SK-N-SH (cell line): ENCODE data around the gene TERC. TPM values are rescaled to one million over a fixed set of nuclear protein-coding genes. Genes with fewer than 3 reads are reported as not detected.
A peak's percentile ranks its signal among the peaks of the same experiment; 100 is the strongest.

Experiments used
- CTCF ChIA-PET: fragments of 300-600, 350-600 bp; formaldehyde crosslinking; extraction: SDS; loops from one replicate; lab custom pipeline; 2021; lab: Yijun Ruan, JAX
- POLR2A ChIA-PET: fragments of 350-600 bp; sonication (Branson Sonifier 250); formaldehyde crosslinking; extraction: SDS; loops from one replicate; lab custom pipeline; 2020; ENCODE audit warnings: antibody characterized with exemption, inconsistent platforms; lab: Yijun Ruan, JAX
- DNase-seq: peaks from one replicate; pipeline ENCODE4 v3.0.0; 2012
- H2AFZ ChIP-seq: fragments of 200-600 bp; sonication (generic); 2 replicates; pipeline ENCODE4 v1.8.1; 2016; ENCODE audit warnings: antibody characterized with exemption, mild to moderate bottlenecking, low read depth
- H3F3A ChIP-seq: fragments of 200-600 bp; sonication (generic); replicated peaks from 2 replicates; pipeline ENCODE3; 2016; ENCODE audit warnings: antibody characterized with exemption, mild to moderate bottlenecking; ENCODE audit not compliant: insufficient read depth
- H3K27ac ChIP-seq, 2 experiments: fragments of 200-500 bp in 1 of 2; fragments of 200-600 bp in 1 of 2; sonication (Bioruptor generic) in 1 of 2; sonication (generic), shearing (Covaris generic) in 1 of 2; 2 replicates each; pipeline versions ENCODE4 v1.5.1 to v1.6.1; 2014 to 2016; ENCODE audit warnings: low read depth in 2 of 2, inconsistent platforms in 1 of 2, low read length in 1 of 2, mild to moderate bottlenecking in 1 of 2, mixed read lengths in 1 of 2
- H3K27me3 ChIP-seq: fragments of 200-600 bp; sonication (generic), shearing (Covaris generic); 2 replicates; pipeline ENCODE4 v1.6.1; 2016; ENCODE audit warnings: mixed run types; ENCODE audit not compliant: insufficient read depth
- H3K36me3 ChIP-seq, 2 experiments: fragments of 200-500 bp in 1 of 2; fragments of 200-600 bp in 1 of 2; sonication (Bioruptor generic) in 1 of 2; sonication (generic) in 1 of 2; replicated peaks in 1 of 2; 2 replicates each; pipeline versions ENCODE3 to v1.5.1; 2014 to 2016; ENCODE audit warnings: low read length in 1 of 2, mild to moderate bottlenecking in 1 of 2; ENCODE audit not compliant: insufficient read depth in 2 of 2, control insufficient read depth in 1 of 2
- H3K4me1 ChIP-seq, 2 experiments: fragments of 200-500 bp in 1 of 2; fragments of 200-600 bp in 1 of 2; sonication (Bioruptor generic) in 1 of 2; sonication (generic), shearing (Covaris generic) in 1 of 2; 2 replicates each; pipeline versions ENCODE4 v1.5.1 to v1.6.1; 2014 to 2016; ENCODE audit warnings: low read depth in 1 of 2, low read length in 1 of 2, mixed run types in 1 of 2; ENCODE audit not compliant: insufficient read depth in 2 of 2, control insufficient read depth in 1 of 2
- H3K4me2 ChIP-seq: fragments of 200-600 bp; sonication (generic), shearing (Covaris generic); 2 replicates; pipeline ENCODE4 v1.6.1; 2017; ENCODE audit warnings: mixed run types
- H3K4me3 ChIP-seq, 2 experiments: fragments of 200-500 bp in 1 of 2; fragments of 200-600 bp in 1 of 2; sonication (Bioruptor generic) in 1 of 2; sonication (generic), shearing (Covaris generic) in 1 of 2; 2 replicates each; pipeline versions ENCODE4 v1.5.1 to v1.8.1; 2014 to 2016; ENCODE audit warnings: low read depth in 2 of 2, inconsistent platforms in 1 of 2, low read length in 1 of 2, mild to moderate bottlenecking in 1 of 2, mixed read lengths in 1 of 2, moderate library complexity in 1 of 2
- H3K79me2 ChIP-seq: fragments of 200-600 bp; sonication (generic); 2 replicates; pipeline ENCODE4 v1.8.1; 2017; ENCODE audit warnings: mild to moderate bottlenecking; ENCODE audit not compliant: insufficient read depth
- H3K9ac ChIP-seq: fragments of 200-600 bp; sonication (generic); 2 replicates; pipeline ENCODE4 v1.6.1; 2017; ENCODE audit warnings: mixed run types
- H3K9me2 ChIP-seq: fragments of 200-600 bp; sonication (generic); 2 replicates; pipeline ENCODE4 v1.6.1; 2017; ENCODE audit warnings: mixed run types
- H3K9me3 ChIP-seq: fragments of 200-600 bp; sonication (generic); 2 replicates; pipeline ENCODE4 v1.6.1; 2017; ENCODE audit warnings: mixed run types, mild to moderate bottlenecking, moderate library complexity
- H4K20me1 ChIP-seq: fragments of 200-600 bp; sonication (generic); 2 replicates; pipeline ENCODE4 v1.6.1; 2017; ENCODE audit warnings: mild to moderate bottlenecking, mixed run types; ENCODE audit not compliant: insufficient read depth
- EP300 ChIP-seq, 2 experiments: IDR thresholded peaks; 2 replicates each; pipeline versions ENCODE4 v1.4.0 to v1.6.1; 2012; ENCODE audit warnings: borderline replicate concordance in 1 of 2, low read depth in 1 of 2, low read length in 1 of 2
- FOXJ3 ChIP-seq: sonication (generic); formaldehyde crosslinking; IDR thresholded peaks from 2 replicates; pipeline ENCODE4 v1.5.1; 2020; ENCODE audit warnings: mild to moderate bottlenecking, missing genetic modification reagents
- FOXM1 ChIP-seq: IDR thresholded peaks from 2 replicates; pipeline ENCODE4 v1.4.0; 2012; ENCODE audit warnings: low read depth, mild to moderate bottlenecking
- GATA2 ChIP-seq: sonication (generic); formaldehyde crosslinking; IDR thresholded peaks from 2 replicates; pipeline ENCODE4 v1.5.0; 2020; ENCODE audit warnings: mild to moderate bottlenecking, missing genetic modification reagents
- MEF2A ChIP-seq: IDR thresholded peaks from 2 replicates; pipeline ENCODE4 v1.4.0; 2012; ENCODE audit warnings: low read depth, borderline replicate concordance
- NFIC ChIP-seq: IDR thresholded peaks from 2 replicates; pipeline ENCODE4 v1.4.0; 2012; ENCODE audit warnings: borderline replicate concordance
- RAD21 ChIP-seq: IDR thresholded peaks from 2 replicates; pipeline ENCODE4 v1.6.1; 2012; ENCODE audit warnings: mild to moderate bottlenecking, low read length
- RFX5 ChIP-seq: IDR thresholded peaks from 2 replicates; pipeline ENCODE4 v1.6.1; 2012; ENCODE audit warnings: mild to moderate bottlenecking, improper control_type of control experiment, low read length
- RXRA ChIP-seq: IDR thresholded peaks from 2 replicates; pipeline ENCODE4 v1.4.0; 2012; ENCODE audit warnings: low read depth, mild to moderate bottlenecking, borderline replicate concordance
- SMC3 ChIP-seq: IDR thresholded peaks from 2 replicates; pipeline ENCODE4 v1.6.1; 2012; ENCODE audit warnings: low read depth, low read length, improper control_type of control experiment
- YY1 ChIP-seq: IDR thresholded peaks from 2 replicates; pipeline ENCODE4 v1.4.0; 2012; ENCODE audit warnings: low read depth, mild to moderate bottlenecking
- WGBS: methylation state at CpG from one replicate; pipeline ENCODE4 v1.1.6; 2017; ENCODE audit warnings: low lambda C conversion rate; 5-methylcytosine and 5-hydroxymethylcytosine counted together
- polyA plus RNA-seq, 3 experiments: library from polyadenylated mRNA; depleted of rRNA; stranded (reverse); fragments of >200 nt; gene quantifications; 2 replicates each; pipeline ENCODE4 v1.2.3, GENCODE V29; 2012
- TF ChIP-seq, protein P1 (sequence below): IDR thresholded peaks from 2 replicates; pipeline ENCODE4 v1.4.0; 2012; ENCODE audit warnings: low read depth, borderline replicate concordance
- TF ChIP-seq, protein P2 (sequence below): IDR thresholded peaks from 2 replicates; pipeline ENCODE4; 2012
- TF ChIP-seq, protein P3 (sequence below): fragments of 150-350 bp; IDR thresholded peaks from 2 replicates; pipeline ENCODE4 v1.6.1; 2017; ENCODE audit warnings: antibody characterized with exemption, low read length, low read depth, borderline replicate concordance

TERC gene
- polyA plus RNA-seq, 1 of the 3 experiments (the other 2 are of a cell fraction) = 0.64 TPM

DNA sequence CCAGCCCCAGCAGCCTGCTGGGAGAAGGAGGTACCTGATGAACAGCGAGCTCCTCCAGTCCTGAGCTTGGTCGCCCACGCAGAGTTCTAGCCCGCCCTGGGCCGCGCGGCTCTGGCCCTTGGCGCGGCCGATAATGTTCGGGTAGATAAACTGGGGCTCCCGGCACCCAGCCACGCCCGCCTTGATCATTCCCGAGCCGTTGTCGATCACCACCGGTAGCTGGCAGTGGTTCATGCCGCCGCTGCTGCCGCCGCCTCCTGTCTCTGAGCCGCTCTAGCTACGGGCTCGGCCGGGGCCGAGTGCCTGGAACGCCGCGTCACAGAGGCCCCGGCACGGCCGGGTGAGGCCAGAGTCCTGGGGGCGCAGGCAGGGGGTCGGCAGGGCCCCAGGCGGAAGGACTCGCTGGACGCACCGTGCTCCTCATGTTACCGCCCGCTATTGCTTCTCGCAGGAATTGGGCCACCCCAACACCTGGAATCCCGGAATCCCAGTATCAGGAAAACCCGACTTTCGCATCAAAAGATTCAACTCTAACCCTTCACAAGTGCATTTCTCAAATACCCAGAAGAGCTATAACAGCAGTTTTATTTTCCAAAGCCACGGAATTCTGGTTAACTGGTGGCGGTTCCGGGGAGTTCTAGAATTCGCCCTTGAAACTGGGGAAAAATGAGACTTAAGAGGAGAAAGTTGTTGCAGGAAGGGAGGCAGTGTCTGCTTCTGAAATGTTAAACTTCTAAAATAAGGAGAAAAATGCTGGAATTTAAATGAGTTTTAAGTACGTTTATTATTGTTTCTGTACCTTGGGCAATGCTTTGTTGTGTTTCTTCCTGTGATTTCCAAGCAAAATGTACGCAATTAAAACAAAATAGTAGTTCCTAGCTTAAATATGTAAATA, 4.7 kb upstream of the TERC start, which contains the start of gene ACTRT3 (continued):
- TF ChIP-seq, protein P1, sequence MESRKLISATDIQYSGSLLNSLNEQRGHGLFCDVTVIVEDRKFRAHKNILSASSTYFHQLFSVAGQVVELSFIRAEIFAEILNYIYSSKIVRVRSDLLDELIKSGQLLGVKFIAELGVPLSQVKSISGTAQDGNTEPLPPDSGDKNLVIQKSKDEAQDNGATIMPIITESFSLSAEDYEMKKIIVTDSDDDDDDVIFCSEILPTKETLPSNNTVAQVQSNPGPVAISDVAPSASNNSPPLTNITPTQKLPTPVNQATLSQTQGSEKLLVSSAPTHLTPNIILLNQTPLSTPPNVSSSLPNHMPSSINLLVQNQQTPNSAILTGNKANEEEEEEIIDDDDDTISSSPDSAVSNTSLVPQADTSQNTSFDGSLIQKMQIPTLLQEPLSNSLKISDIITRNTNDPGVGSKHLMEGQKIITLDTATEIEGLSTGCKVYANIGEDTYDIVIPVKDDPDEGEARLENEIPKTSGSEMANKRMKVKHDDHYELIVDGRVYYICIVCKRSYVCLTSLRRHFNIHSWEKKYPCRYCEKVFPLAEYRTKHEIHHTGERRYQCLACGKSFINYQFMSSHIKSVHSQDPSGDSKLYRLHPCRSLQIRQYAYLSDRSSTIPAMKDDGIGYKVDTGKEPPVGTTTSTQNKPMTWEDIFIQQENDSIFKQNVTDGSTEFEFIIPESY = 0 out of 2 replicates have a peak, but pooled peaks have one; percentile 54
- TF ChIP-seq, protein P2, sequence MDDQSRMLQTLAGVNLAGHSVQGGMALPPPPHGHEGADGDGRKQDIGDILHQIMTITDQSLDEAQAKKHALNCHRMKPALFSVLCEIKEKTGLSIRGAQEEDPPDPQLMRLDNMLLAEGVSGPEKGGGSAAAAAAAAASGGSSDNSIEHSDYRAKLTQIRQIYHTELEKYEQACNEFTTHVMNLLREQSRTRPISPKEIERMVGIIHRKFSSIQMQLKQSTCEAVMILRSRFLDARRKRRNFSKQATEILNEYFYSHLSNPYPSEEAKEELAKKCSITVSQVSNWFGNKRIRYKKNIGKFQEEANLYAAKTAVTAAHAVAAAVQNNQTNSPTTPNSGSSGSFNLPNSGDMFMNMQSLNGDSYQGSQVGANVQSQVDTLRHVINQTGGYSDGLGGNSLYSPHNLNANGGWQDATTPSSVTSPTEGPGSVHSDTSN = peak; percentile 22; the same call in 1 of the 2 replicates
- peak; percentile 12; the same call in 1 of the 2 replicates for TF ChIP-seq NFIC

DNA sequence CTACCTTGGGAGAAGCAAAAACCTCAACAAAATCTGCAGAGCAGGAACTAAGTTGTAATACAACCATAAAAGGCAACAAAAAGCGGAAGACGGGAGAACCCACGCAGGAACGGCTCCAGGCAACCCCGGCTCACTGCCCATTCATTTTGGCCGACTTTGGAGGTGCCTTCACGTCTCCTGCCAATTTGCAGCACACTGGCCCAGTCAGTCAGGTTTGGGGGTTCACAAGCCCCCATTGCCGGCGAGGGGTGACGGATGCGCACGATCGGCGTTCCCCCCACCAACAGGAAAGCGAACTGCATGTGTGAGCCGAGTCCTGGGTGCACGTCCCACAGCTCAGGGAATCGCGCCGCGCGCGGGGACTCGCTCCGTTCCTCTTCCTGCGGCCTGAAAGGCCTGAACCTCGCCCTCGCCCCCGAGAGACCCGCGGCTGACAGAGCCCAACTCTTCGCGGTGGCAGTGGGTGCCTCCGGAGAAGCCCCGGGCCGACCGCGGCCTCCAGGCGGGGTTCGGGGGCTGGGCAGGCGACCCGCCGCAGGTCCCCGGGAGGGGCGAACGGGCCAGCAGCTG, 463 bp downstream of the TERC start:
- no peaks in the 10 kb centered on the region for H3K79me2 ChIP-seq
- H3K9me3 ChIP-seq = no peaks in the 10 kb centered on the region
- peak overlapping the region; percentile 68 to 70 for H3K4me3 ChIP-seq
- 7% methylated on average over 30 of the region's 46 CpGs for WGBS
- peak overlapping the region; percentile 58 to 85 for H3K27ac ChIP-seq
- no peaks in the 10 kb centered on the region for H4K20me1 ChIP-seq
- no peak for DNase-seq
- H3K4me2 ChIP-seq = peak overlapping the region; percentile 82
- no peaks in the 10 kb centered on the region for H3K27me3 ChIP-seq
- peaks cover 25% of the 10 kb centered on the region for H3F3A ChIP-seq
- peaks cover 0 to 5% of the 10 kb centered on the region in 2 experiments; a peak in 1 of 4 replicates for H3K4me1 ChIP-seq
- H3K9ac ChIP-seq = peak overlapping the region; percentile 82
- H3K9me2 ChIP-seq = no peaks in the 10 kb centered on the region
- H2AFZ ChIP-seq = peak overlapping the region; percentile 64; the same call in 1 of the 2 replicates
- ChIA-PET POLR2A (interaction anchor here (0.6 to 1.5 kb wide), 3 partner anchors 41 to 203 kb away, joined by 3 to 8 read pairs (median 3); partner anchors contain the start of genes LRRC34 and LRRIQ4), CTCF (interaction anchor here (0.7 to 3.4 kb wide), 5 partner anchors 8 to 201 kb away, joined by 3 to 13 read pairs (median 7); partner anchors contain the start of gene MYNN)
- H3K36me3 ChIP-seq = no peaks in the 10 kb centered on the region
- TF ChIP-seq SMC3 (no peak), RXRA (no peak), YY1 (no peak), FOXM1 (no peak), FOXJ3 (CRISPR knock-in tag) (no peak), RAD21 (no peak), GATA2 (CRISPR knock-in tag) (no peak), RFX5 (no peak), MEF2A (no peak), EP300 (IDR thresholded peaks at IDR 0.05; ENCODE audit: borderline replicate concordance in 1 of 2, low read depth in 1 of 2, low read length in 1 of 2) (no peak)
- TF ChIP-seq, protein P1 = no peak
- TF ChIP-seq, protein P3, sequence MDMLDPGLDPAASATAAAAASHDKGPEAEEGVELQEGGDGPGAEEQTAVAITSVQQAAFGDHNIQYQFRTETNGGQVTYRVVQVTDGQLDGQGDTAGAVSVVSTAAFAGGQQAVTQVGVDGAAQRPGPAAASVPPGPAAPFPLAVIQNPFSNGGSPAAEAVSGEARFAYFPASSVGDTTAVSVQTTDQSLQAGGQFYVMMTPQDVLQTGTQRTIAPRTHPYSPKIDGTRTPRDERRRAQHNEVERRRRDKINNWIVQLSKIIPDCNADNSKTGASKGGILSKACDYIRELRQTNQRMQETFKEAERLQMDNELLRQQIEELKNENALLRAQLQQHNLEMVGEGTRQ = no peak
